Adipocyte (in vitro differentiated cells): ENCODE data around the gene DNAJB2.

Source experiments
- DNase-seq: peaks from one replicate; pipeline ENCODE4 v3.0.0-alpha.2; 2015; ENCODE audit warnings: low read depth
- H3K27me3 ChIP-seq: replicated peaks from 2 replicates; pipeline ENCODE4 v1.7.0; 2013; ENCODE audit warnings: mild to moderate bottlenecking, low read length, moderate library complexity; ENCODE audit not compliant: control insufficient read depth, insufficient read depth
- H3K36me3 ChIP-seq: 2 replicates; pipeline ENCODE4 v1.7.0; 2013; ENCODE audit warnings: low read length, mild to moderate bottlenecking, moderate library complexity; ENCODE audit not compliant: control insufficient read depth, insufficient read depth, severe bottlenecking
- H3K4me1 ChIP-seq: 2 replicates; pipeline ENCODE4 v1.7.0; 2013; ENCODE audit warnings: mild to moderate bottlenecking, low read length, moderate library complexity; ENCODE audit not compliant: control insufficient read depth, insufficient read depth
- H3K4me3 ChIP-seq: 2 replicates; pipeline ENCODE4 v1.7.0; 2013; ENCODE audit warnings: mild to moderate bottlenecking, low read length, moderate library complexity
- H3K9ac ChIP-seq: 2 replicates; pipeline ENCODE4 v1.7.0; 2013; ENCODE audit warnings: mild to moderate bottlenecking, low read length, moderate library complexity
- H3K9me3 ChIP-seq: 2 replicates; pipeline ENCODE4 v1.7.0; 2013; ENCODE audit warnings: mild to moderate bottlenecking, low read length, moderate library complexity; ENCODE audit not compliant: control insufficient read depth

DNAJB2 gene

GRCh38 chr2:219294356-219295351 is 15.5 kb downstream of the DNAJB2 start:
- DNase-seq = peak; percentile 92
- Histone ChIP-seq H3K9ac (peak overlapping the region; percentile 81), H3K4me3 (peak overlapping the region; percentile 75), H3K4me1 (peaks cover 22% of the 10 kb centered on the region), H3K9me3 (no peaks in the 10 kb centered on the region), H3K36me3 (no peaks in the 10 kb centered on the region), H3K27me3 (peaks cover 8% of the 10 kb centered on the region)

- no peaks in the 10 kb centered on the region for H3K9me3 ChIP-seq
- peaks cover 18% of the 10 kb centered on the region for H3K27me3 ChIP-seq
- no peak for DNase-seq
- peaks cover 16% of the 10 kb centered on the region for H3K4me1 ChIP-seq
- H3K4me3 ChIP-seq = no peak overlapping the region
- H3K36me3 ChIP-seq = no peaks in the 10 kb centered on the region
- H3K9ac ChIP-seq = no peak overlapping the region
Measured at GRCh38 chr2:219296142-219296541, 17.0 kb downstream of the DNAJB2 start.

GRCh38 chr2:219296631-219297391 is 17.6 kb downstream of the DNAJB2 start:
- H3K27me3 ChIP-seq = peaks cover 24% of the 10 kb centered on the region
- peaks cover 16% of the 10 kb centered on the region for H3K4me1 ChIP-seq
- H3K9me3 ChIP-seq = no peaks in the 10 kb centered on the region
- H3K9ac ChIP-seq = no peak overlapping the region
- no peaks in the 10 kb centered on the region for H3K36me3 ChIP-seq
- no peak overlapping the region for H3K4me3 ChIP-seq
- DNase-seq = no peak

- H3K9ac ChIP-seq = no peak overlapping the region
- H3K4me3 ChIP-seq = no peak overlapping the region
- H3K36me3 ChIP-seq = no peaks in the 10 kb centered on the region
- no peak for DNase-seq
- no peaks in the 10 kb centered on the region for H3K9me3 ChIP-seq
- peaks cover 16% of the 10 kb centered on the region for H3K4me1 ChIP-seq
- H3K27me3 ChIP-seq = peaks cover 33% of the 10 kb centered on the region
Measured at GRCh38 chr2:219297766-219298456, 18.7 kb downstream of the DNAJB2 start.

GRCh38 chr2:219298759-219299371 is 19.7 kb downstream of the DNAJB2 start:
- DNase-seq = peak; percentile 90
- Histone ChIP-seq H3K4me1 (peaks cover 13% of the 10 kb centered on the region), H3K27me3 (peaks cover 43% of the 10 kb centered on the region), H3K9ac (peak overlapping the region; percentile 11), H3K36me3 (no peaks in the 10 kb centered on the region), H3K4me3 (no peak overlapping the region), H3K9me3 (no peaks in the 10 kb centered on the region)

- Histone ChIP-seq H3K36me3 (no peaks in the 10 kb centered on the region), H3K9ac (no peak overlapping the region), H3K4me1 (peaks cover 8% of the 10 kb centered on the region), H3K9me3 (no peaks in the 10 kb centered on the region), H3K27me3 (peaks cover 47% of the 10 kb centered on the region), H3K4me3 (no peak overlapping the region)
- no peak for DNase-seq
Measured at GRCh38 chr2:219299372-219299760, 20.2 kb downstream of the DNAJB2 start.

GRCh38 chr2:219300022-219300421 is 20.9 kb downstream of the DNAJB2 start:
- Histone ChIP-seq H3K9ac (no peak overlapping the region), H3K36me3 (no peaks in the 10 kb centered on the region), H3K9me3 (no peaks in the 10 kb centered on the region), H3K4me1 (peaks cover 5% of the 10 kb centered on the region), H3K4me3 (no peak overlapping the region), H3K27me3 (peaks cover 47% of the 10 kb centered on the region)
- DNase-seq = no peak

- no peaks in the 10 kb centered on the region for H3K9me3 ChIP-seq
- H3K4me3 ChIP-seq = no peak overlapping the region
- H3K9ac ChIP-seq = no peak overlapping the region
- no peak for DNase-seq
- H3K27me3 ChIP-seq = peaks cover 51% of the 10 kb centered on the region
- H3K36me3 ChIP-seq = no peaks in the 10 kb centered on the region
- H3K4me1 ChIP-seq = no peaks in the 10 kb centered on the region
Measured at GRCh38 chr2:219302412-219302968, 23.3 kb downstream of the DNAJB2 start.

- no peak for DNase-seq
- Histone ChIP-seq H3K4me1 (no peaks in the 10 kb centered on the region), H3K9ac (no peak overlapping the region), H3K27me3 (peaks cover 53% of the 10 kb centered on the region), H3K36me3 (no peaks in the 10 kb centered on the region), H3K4me3 (no peak overlapping the region), H3K9me3 (no peaks in the 10 kb centered on the region)
Measured at GRCh38 chr2:219304223-219304622, 25.1 kb downstream of the DNAJB2 start.

GRCh38 chr2:219306047-219306446 is 26.9 kb downstream of the DNAJB2 start:
- Histone ChIP-seq H3K4me3 (no peak overlapping the region), H3K36me3 (no peaks in the 10 kb centered on the region), H3K4me1 (no peaks in the 10 kb centered on the region), H3K9me3 (no peaks in the 10 kb centered on the region), H3K27me3 (peaks cover 52% of the 10 kb centered on the region), H3K9ac (no peak overlapping the region)
- DNase-seq = no peak
